OCI-LY1 (cell line): ENCODE results near the gene TANK.

Experiments used
- H2AFZ ChIP-seq: fragments of 200-600 bp; sonication (generic), shearing (Covaris generic); 2 replicates; pipeline ENCODE4 v1.6.0; 2014; ENCODE audit warnings: antibody characterized with exemption, mild to moderate bottlenecking, low read length
- H3F3A ChIP-seq: fragments of 200-600 bp; sonication (generic), shearing (Covaris generic); 2 replicates; pipeline ENCODE4 v1.6.0; 2014; ENCODE audit warnings: mild to moderate bottlenecking, antibody characterized with exemption, low read length, moderate library complexity; ENCODE audit not compliant: insufficient read depth
- H3K27ac ChIP-seq: fragments of 200-600 bp; sonication (generic); 2 replicates; pipeline ENCODE4 v1.5.1; 2014; ENCODE audit warnings: low read length, mixed run types, mild to moderate bottlenecking, low read depth; ENCODE audit not compliant: poor library complexity, severe bottlenecking
- H3K27me3 ChIP-seq: fragments of 200-600 bp; sonication (generic); 2 replicates; pipeline ENCODE4 v1.6.0; 2014; ENCODE audit warnings: antibody characterized with exemption, mild to moderate bottlenecking, low read length, moderate library complexity; ENCODE audit not compliant: insufficient read depth
- H3K36me3 ChIP-seq: fragments of 200-600 bp; sonication (generic); 2 replicates; pipeline ENCODE4 v1.6.1; 2014; ENCODE audit warnings: mild to moderate bottlenecking, antibody characterized with exemption, low read length, moderate library complexity, mixed read lengths; ENCODE audit not compliant: insufficient read depth
- H3K4me1 ChIP-seq: fragments of 200-600 bp; sonication (generic); 2 replicates; pipeline ENCODE4 v1.5.1; 2014; ENCODE audit warnings: mild to moderate bottlenecking, low read length, moderate library complexity; ENCODE audit not compliant: insufficient read depth, severe bottlenecking
- H3K4me2 ChIP-seq: fragments of 200-600 bp; sonication (generic), shearing (Covaris generic); 2 replicates; pipeline ENCODE4 v1.6.1; 2014; ENCODE audit warnings: low read length
- H3K4me3 ChIP-seq: fragments of 200-600 bp; sonication (generic); 2 replicates; pipeline ENCODE4 v1.5.1; 2014; ENCODE audit warnings: low read length, low read depth, mild to moderate bottlenecking, mixed read lengths; ENCODE audit not compliant: poor library complexity, severe bottlenecking
- H3K79me2 ChIP-seq: fragments of 200-600 bp; shearing (Covaris generic); 2 replicates; pipeline ENCODE4 v1.6.1; 2016; ENCODE audit warnings: mixed run types, low read length, mixed read lengths; ENCODE audit not compliant: insufficient read depth
- H3K9ac ChIP-seq: fragments of 200-600 bp; sonication (generic), shearing (Covaris generic); 2 replicates; pipeline ENCODE4 v1.6.1; 2014; ENCODE audit warnings: mild to moderate bottlenecking, low read length, mixed read lengths
- H3K9me2 ChIP-seq: fragments of 200-600 bp; sonication (generic), shearing (Covaris generic); 2 replicates; pipeline ENCODE4 v1.6.1; 2014; ENCODE audit warnings: low read depth, mild to moderate bottlenecking, low read length, mixed read lengths
- H3K9me3 ChIP-seq: fragments of 200-600 bp; shearing (Covaris generic); 2 replicates; pipeline ENCODE4 v1.6.1; 2014; ENCODE audit warnings: low read length, mixed read lengths
- H4K20me1 ChIP-seq: fragments of 200-600 bp; sonication (generic), shearing (Covaris generic); 2 replicates; pipeline ENCODE4 v1.6.0; 2016; ENCODE audit warnings: mild to moderate bottlenecking, low read length; ENCODE audit not compliant: insufficient read depth
- CTCF ChIP-seq: fragments of 200-600 bp; sonication (generic), shearing (Covaris generic); IDR thresholded peaks from 2 replicates; pipeline ENCODE4 v1.5.1; 2017; ENCODE audit warnings: mild to moderate bottlenecking, antibody characterized with exemption, low read length, moderate library complexity, mixed read lengths
- EZH2 ChIP-seq: fragments of 200-600 bp; sonication (generic), shearing (Covaris generic); IDR thresholded peaks from 2 replicates; pipeline ENCODE4 v1.8.0; 2017; ENCODE audit warnings: borderline replicate concordance, mixed run types, mild to moderate bottlenecking, antibody characterized with exemption, low read length, moderate library complexity, mixed read lengths

TANK gene

GRCh38 chr2:161209902-161210301, 49.7 kb downstream of the TANK start:
- H3K36me3 ChIP-seq, result peaks cover 36% of the 10 kb centered on the region
- H3F3A ChIP-seq, result no peaks in the 10 kb centered on the region
- no peaks in the 10 kb centered on the region for H3K9me2 ChIP-seq
- no peak overlapping the region for H3K4me2 ChIP-seq
- no peaks in the 10 kb centered on the region for H3K79me2 ChIP-seq
- H3K9ac ChIP-seq, result no peak overlapping the region
- no peaks in the 10 kb centered on the region for H4K20me1 ChIP-seq
- H3K9me3 ChIP-seq, result no peaks in the 10 kb centered on the region
- no peaks in the 10 kb centered on the region for H3K27me3 ChIP-seq
- TF ChIP-seq EZH2 (no peak), CTCF (no peak)
- H3K4me1 ChIP-seq, result no peaks in the 10 kb centered on the region
- H2AFZ ChIP-seq, result no peak overlapping the region
- no peak overlapping the region for H3K27ac ChIP-seq
- H3K4me3 ChIP-seq, result no peak overlapping the region

- TF ChIP-seq EZH2 (no peak), CTCF (no peak)
- no peaks in the 10 kb centered on the region for H3F3A ChIP-seq
These were observed 57.5 kb downstream of the TANK start for GRCh38 chr2:161217597-161218185.

GRCh38 chr2:161219211-161219610, 59.0 kb downstream of the TANK start:
- no peak overlapping the region for H3K27ac ChIP-seq
- no peaks in the 10 kb centered on the region for H3K9me2 ChIP-seq
- H3K27me3 ChIP-seq, result no peaks in the 10 kb centered on the region
- no peaks in the 10 kb centered on the region for H3F3A ChIP-seq
- peaks cover 7% of the 10 kb centered on the region for H3K4me1 ChIP-seq
- H3K9ac ChIP-seq, result no peak overlapping the region
- no peaks in the 10 kb centered on the region for H3K79me2 ChIP-seq
- no peaks in the 10 kb centered on the region for H4K20me1 ChIP-seq
- no peak overlapping the region for H3K4me3 ChIP-seq
- H3K9me3 ChIP-seq, result no peaks in the 10 kb centered on the region
- peaks cover 11% of the 10 kb centered on the region for H3K36me3 ChIP-seq
- TF ChIP-seq EZH2, result no peak
- TF ChIP-seq CTCF, result no peak
- no peak overlapping the region for H3K4me2 ChIP-seq
- no peak overlapping the region for H2AFZ ChIP-seq

More at GRCh38 chr2:161217597-161218185, 57.5 kb downstream of the TANK start:
- Histone ChIP-seq H3K4me3 (no peak overlapping the region), H3K79me2 (no peaks in the 10 kb centered on the region), H2AFZ (no peak overlapping the region), H3K27me3 (no peaks in the 10 kb centered on the region), H3K4me1 (peaks cover 7% of the 10 kb centered on the region), H3K9me2 (no peaks in the 10 kb centered on the region), H3K36me3 (peaks cover 15% of the 10 kb centered on the region), H3K9ac (no peak overlapping the region), H3K4me2 (no peak overlapping the region), H3K27ac (no peak overlapping the region), H4K20me1 (no peaks in the 10 kb centered on the region), H3K9me3 (no peaks in the 10 kb centered on the region)
